HG03354 (cell line): ENCODE results near the gene MCF2.

ENCODE experiments used
- ATAC-seq: cut with Tn5 transposase; IDR thresholded peaks from one replicate; pipeline ENCODE4 v1.9.1; 2021; ENCODE audit warnings: mild to moderate bottlenecking; ENCODE audit not compliant: unreplicated experiment, poor library complexity, severe bottlenecking

The MCF2 gene

GRCh38 chrX:139600105-139600504 is 107.9 kb downstream of the MCF2 start:
- no peak for ATAC-seq

GRCh38 chrX:139596068-139596467 is 111.9 kb downstream of the MCF2 start:
- ATAC-seq, result no peak

DNA sequence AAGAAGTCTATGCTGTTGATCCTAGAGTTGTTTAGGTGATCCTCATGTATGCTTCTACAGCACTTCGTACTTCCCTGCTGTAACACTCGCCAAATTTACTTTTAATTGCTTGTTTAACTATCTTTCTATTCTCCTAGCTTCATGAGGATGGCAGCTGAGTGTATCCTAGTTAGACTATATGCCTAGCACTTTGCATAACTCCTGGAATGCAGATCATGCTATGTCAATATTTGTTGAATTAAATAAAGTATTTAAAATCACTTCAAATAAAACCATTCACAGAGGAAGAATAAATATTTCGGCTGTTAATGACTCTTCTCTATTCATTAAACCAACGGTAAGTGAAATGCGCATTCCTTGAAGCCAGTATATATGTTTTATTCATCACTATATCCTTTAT is 122.4 kb downstream of the MCF2 start:
- ATAC-seq, result no peak

DNA sequence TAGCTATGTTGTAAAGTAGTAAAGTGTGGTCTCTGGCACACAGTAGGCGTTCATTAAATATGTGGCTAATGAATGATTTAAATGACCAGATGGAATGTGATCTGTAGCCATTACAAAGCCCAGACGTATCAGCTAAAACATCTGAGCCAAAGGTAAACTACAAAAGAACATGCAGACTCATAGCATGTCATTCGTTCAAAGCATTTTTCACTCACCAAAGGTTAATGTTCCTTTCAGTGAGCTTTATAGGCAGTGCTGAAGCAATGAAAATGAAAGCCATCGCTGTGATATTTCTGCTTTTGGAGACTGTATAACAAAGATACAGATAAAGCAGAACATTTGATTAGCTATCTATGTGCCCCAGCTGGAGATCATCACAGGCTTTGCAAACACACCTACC is 126.9 kb downstream of the MCF2 start:
- ATAC-seq, result no peak

- ATAC-seq, result no peak
These were observed 141.0 kb downstream of the MCF2 start for GRCh38 chrX:139566981-139567380.

GRCh38 chrX:139563251-139563650 is 144.7 kb downstream of the MCF2 start:
- ATAC-seq, result no peak

GRCh38 chrX:139560221-139560620 is 147.7 kb downstream of the MCF2 start:
- ATAC-seq, result no peak

DNA sequence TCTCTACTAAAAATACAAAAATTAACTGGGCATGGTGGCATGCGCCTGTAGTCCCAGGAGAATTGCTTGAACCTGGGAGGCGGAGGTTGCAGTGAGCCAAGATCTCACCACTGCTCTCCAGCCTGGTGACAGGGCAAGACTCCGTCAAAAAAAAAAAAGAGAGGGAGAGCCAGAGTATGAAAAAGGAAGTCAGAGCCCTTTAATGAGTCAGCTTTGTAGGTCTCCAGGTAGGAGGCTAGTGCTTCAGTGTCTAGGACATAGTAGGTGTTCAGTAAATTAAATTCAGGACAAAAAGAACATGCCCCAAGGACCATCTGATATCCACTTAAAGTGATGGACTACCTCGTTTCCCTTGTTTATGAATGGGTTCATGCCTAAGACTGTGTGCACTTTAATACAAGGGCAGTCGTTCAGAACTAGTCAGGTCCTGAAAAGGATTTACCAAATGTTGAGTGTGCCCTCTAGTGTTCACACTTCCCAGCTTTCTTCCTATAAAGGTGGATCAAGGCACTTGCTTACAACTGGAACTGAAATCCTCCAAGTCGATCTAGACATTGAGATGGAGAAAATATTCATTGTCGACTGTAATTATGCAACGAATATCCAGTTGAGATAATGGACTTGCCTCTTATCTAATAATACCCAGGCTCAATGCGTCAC is 148.5 kb downstream of the MCF2 start:
- ATAC-seq, result peak; percentile 81

DNA sequence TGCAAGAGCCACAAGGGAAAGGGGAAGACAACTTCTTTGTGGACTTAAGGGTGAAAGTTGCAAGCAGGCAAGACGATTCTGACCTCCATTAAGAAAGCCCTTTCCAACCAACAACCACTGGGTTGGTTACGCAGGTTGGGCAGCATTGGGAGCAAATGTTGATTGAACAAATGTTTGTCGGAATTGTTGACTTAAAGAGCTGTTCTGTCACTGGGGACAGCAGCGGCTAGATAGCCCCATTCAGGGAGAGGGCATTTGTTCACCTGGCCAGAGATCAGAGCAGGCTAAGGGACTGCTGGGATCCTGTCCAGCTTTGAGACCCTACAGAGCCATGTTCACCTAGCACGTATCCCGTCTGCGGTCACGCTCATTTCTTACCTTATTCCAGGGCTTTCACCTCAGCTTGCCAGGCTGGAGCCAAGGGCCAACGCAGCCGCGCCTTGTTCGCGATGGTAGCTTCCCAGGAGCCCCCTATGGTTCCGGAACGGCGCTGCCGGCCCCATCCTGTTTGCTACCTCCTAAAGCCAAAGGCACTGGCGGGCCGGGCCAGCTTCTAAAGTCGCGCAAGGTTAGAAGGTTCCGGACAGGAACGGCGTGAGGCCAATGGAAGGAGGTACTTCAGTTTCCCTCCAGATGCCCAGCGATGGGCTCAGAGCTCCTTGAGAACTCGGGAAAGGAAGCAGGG is 152.8 kb downstream of the MCF2 start:
- ATAC-seq, result no peak

- peak; percentile 28 for ATAC-seq
These were observed 153.6 kb downstream of the MCF2 start for GRCh38 chrX:139554376-139554775.

DNA sequence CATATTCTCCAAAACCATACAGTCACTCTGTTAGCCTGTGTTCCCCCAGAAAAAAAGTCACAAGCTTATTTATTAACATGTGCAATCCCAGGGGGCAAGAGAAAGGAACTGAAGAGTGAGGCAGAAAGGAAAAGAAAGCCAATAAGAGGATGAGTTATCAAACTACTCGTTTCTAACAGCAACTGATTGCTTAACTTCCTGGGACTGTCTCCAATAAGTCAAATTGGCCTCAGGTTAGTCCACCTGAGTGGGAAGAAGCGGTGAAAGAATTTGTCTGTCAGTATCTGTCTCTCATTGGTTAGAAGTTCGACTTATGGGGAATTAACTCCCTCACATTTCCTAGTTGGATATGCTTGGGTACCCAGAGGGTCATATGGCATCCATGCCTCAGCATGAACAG is 163.4 kb downstream of the MCF2 start:
- ATAC-seq, result no peak

DNA sequence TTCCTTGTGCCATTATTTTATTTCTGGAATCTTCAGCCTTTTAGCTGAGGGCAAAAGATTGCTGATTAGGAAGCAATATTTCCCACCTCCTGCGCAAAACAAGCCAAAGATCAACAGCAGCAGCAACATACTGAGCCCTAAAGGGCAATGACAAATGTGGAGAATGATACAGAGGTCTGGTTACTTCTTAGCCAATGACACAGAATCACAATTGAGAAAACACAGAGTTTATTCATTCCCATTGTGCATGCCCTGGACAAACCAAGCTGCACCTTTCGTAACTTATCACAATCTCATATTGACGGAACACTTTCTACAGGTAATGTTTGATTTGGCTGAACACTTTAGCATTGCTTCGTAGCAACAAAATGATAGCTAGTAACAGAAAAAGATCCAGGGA is 164.0 kb downstream of the MCF2 start:
- no peak for ATAC-seq

GRCh38 chrX:139542652-139543051 is 165.3 kb downstream of the MCF2 start:
- no peak for ATAC-seq

- peak; percentile 89 for ATAC-seq
These were observed 168.8 kb downstream of the MCF2 start for GRCh38 chrX:139538907-139539790.

DNA sequence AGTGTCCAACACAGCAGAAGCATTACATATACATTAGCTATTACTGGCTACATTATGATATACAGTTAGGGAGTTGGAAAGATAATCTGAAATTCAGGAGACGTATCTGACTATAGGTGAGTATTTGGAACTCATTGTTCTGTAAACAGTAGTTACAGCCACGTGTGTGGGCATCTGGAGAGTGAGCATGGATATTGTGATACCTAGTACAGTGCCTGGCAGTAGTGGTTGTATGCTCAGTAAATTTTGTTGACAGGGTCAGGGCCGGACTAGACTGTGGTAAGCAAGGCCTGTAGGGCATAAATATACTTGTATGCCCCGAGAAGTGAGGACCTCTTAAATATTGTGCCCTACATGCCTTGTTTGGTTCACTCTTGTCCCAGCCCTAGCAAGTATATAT is 174.5 kb downstream of the MCF2 start:
- no peak for ATAC-seq

- no peak for ATAC-seq
These were observed 175.1 kb downstream of the MCF2 start for GRCh38 chrX:139532834-139533233.
